Cortex of kidney (tissue), 1 donor: Measurements from ENCODE around the gene LPAR2.
"Not testable (repeated sequence)": the region's sequence is repeated elsewhere in the genome, so short reads cannot be mapped to it uniquely, and the experiment has no call there.

Experiments
- DNase-seq: peaks from one replicate; lab custom pipeline; 2025; lab: John Stamatoyannopoulos, UW

The LPAR2 gene

DNA sequence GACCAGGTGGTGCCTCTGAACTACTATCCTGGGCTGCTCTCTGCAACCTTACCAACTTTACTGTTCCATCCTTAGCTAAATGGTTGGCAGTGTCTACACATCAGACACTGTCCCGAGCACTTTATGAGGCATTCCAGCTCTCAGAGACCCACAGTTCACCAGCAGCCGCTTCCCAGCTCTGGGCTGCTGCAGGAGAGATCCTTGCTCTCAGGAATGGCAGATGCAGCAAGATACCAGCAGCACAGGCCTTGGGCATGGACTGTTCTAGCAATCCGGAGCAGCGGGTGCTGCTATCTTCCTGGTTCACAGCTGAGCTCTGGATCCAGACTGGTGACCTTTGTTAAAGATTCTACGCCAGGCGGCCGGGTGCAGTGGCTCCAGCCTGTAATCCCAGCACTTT lies 3.3 kb upstream of the LPAR2 start:
- DNase-seq = no peak

- DNase-seq = no peak
These were observed 2.4 kb upstream of the LPAR2 start for GRCh38 chr19:19630426-19630825.

DNA sequence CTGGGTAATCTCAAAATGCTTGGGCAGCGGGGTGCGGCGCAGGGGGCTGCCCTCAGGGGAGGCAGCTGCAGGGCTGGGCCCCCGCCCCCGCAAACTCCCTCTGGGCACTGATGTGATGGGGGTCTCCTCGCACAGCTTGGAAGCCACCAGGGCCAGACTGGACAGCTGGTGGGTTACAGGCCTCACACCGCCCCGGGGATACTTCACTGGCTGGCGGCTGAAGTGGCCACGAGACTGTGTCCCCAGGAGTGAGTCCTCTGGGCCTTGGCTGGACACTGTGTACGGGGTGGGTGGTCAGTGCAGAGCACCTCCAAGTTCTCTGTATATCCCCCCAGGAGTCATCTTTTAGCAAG lies 2.0 kb upstream of the LPAR2 start:
- DNase-seq = no peak

GRCh38 chr19:19628501-19629134 lies 598 bp upstream of the LPAR2 start:
- DNase-seq = no peak

- no peak for DNase-seq
These were observed 1.2 kb downstream of the LPAR2 start for GRCh38 chr19:19626516-19627472.

- DNase-seq = no peak
These were observed 3.9 kb downstream of the LPAR2 start for GRCh38 chr19:19624032-19624570.

DNA sequence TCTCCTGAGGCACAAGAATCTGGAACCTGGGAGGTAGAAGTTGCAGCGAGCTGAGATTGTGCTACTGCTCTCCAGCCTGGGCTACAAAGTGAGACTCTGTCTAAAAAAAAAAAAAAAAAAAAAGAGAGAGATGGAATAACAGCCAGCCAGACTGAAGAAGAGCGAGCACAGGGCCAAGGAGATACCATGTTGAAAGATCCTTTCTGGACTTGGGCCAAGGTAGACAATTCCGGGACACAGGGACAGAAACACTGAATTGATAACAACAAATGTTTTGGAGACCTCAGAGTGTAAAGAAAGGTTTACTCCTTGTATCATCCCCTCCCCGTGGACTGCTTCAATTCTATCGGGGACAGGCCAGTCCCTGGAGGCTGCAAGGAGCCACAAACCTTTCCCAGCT lies 4.6 kb downstream of the LPAR2 start:
- DNase-seq = no peak

GRCh38 chr19:19619849-19620210 lies 8.2 kb downstream of the LPAR2 start:
- no peak for DNase-seq

GRCh38 chr19:19619181-19619848 lies 8.7 kb downstream of the LPAR2 start:
- no peak for DNase-seq

DNA sequence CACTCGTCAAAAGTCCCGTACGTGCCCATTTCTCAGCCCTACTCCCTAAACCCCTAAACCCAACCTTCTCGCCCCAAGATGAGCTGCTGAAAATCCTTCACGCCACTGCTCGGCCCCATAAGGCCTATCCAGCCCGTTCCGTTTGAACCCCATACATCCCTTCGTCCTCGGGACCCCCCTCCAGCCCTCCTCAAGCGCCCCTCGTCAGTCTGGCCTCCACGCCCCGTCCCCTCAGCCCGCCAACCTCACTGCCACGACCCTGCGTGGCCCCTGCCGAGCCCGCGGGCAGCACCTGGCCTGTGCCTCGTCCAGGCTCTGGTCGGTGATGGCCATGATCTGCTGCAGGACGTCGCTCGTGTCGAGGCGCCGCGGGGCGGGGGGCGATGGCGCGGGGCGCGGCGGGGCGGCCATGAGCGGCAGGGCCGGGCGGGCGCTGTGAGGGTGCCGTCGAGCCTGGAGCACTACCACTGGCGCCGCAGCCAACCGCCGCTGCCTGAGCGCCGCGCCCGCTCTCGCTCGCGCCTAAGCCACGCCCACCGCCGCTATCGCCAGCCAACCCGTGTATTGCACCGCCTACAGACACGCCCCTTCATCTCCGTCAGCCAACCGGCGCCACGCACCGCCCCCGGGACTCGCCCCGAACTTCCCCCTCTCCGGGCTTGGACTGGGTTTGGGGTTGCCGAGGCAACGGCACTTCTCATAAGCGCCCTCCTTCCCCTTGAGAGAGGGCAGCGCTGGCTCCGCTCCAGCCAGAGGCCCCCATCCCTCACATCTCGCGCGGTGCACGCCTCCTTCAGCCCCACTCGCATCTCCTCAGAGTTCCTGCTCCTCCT lies 9.6 kb downstream of the LPAR2 start, which contains the start of gene PBX4:
PBX4 (minus strand) TSS at position 469 of the 833 bp plus-strand sequence; CDS start at position 411, 58 bp downstream.
- DNase-seq = no peak

GRCh38 chr19:19615086-19615485 lies 12.9 kb downstream of the LPAR2 start:
- no peak for DNase-seq

GRCh38 chr19:19613506-19613905 lies 14.5 kb downstream of the LPAR2 start:
- no peak for DNase-seq

GRCh38 chr19:19610376-19611202 lies 17.4 kb downstream of the LPAR2 start:
- no peak for DNase-seq

GRCh38 chr19:19606686-19607085 lies 21.3 kb downstream of the LPAR2 start:
- not testable (repeated sequence) for DNase-seq

DNA sequence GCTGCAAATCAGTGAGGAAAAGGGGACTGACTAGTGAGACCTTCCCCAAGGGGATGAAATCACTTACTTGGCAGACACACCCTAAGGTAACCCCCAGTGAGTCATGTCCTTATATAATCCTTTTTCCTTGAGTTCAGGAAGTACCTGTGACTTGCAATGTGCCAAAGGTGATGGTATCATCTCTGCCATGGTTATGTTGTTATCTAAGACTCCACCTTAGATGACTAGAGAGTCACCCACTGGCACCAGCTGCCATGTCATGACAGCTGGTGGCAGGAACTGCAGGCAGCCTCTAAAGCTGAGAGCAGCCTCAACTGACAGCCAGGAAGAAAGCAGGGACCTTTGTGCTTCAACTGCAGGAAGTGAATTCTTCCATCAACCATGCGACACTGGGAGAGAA lies 22.0 kb downstream of the LPAR2 start:
- no peak for DNase-seq

GRCh38 chr19:19602713-19603324 lies 25.2 kb downstream of the LPAR2 start:
- no peak for DNase-seq

DNA sequence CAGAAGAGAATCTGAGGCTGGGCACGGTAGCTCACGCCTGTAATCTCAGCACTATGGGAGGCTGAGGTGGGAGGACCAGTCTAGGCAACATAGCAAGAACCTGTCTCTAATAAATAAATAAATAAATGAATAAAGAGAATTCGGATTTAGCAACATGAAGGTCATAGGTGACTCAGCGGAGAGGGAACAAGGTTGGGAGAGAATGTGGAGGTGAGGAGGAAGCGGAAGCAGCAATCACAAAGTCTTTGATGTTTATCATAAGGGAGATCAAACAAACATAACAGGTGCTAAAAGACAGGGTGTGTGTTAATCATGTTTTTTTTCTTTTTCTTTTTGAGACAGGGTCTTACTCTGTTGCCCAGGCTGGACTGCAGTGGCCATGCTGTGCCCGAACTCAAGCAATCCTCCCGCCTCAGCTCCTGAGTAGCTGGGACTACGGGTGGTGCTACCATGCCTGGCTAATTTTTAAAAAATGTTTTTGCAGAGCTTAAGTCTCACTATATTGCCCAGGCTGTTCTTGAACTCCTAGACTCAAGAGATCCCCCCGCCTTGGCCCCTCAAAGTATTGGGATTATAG lies 25.8 kb downstream of the LPAR2 start:
- no peak for DNase-seq

DNA sequence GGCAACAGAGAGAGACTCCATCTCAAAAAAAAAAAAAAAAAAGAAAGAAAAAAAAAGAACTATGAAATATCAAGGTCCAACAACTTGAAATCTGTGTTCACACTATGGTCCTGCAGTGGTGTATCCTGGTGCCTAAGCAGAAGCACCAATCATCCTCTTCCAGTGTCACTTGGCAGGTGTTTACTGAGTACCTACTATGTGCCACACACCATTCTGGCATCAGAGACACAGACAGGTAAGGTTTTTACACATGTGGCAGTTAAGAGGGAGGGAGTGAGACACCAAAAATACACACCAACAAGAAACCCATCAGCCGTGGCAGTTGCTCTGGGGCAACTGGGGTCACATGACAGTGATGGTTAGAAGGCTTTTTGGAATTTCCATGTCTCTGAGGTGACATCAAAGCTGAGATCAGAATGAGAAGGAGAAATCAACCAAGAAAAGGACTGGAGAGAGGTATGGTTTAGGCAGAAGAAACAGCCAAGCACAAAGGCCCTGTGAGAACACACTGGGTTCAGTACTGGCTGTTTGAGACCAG lies 27.2 kb downstream of the LPAR2 start:
- no peak for DNase-seq

DNA sequence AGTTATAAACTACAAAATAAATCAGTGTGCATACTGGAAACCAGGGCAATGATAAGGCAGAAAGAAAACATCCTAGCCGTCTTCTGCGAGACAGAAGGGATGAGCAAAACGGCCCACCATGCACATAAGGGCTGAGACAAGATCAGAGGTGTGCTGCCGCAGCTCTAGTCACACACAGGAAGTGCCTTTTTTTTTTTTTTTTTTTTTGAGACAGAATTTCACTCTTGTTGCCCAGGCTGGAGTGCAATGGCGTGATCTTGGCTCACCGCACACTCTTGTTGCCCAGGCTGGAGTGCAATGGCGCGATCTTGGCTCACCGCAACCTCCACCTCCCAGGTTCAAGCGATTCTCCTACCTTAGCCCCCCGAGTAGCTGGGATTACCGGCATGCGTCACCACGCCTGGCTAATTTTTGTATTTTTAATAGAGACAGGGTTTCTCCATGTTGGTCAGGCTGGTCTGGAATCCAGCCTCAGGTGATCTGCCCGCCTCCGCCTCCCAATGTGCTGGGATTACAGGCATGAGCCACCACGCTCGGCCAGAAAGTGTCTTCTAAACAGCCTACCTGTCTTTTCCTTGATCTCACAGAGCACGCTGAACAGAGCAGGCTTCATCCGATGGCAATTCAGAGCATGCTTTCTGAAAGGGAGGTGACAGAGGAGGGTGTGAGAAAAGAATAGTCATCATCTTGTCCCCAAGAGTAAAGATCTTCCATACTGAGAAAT lies 29.1 kb downstream of the LPAR2 start:
- not testable (repeated sequence) for DNase-seq
